HG03060 (cell line): ENCODE data around the gene BORA.
"Not testable (repeated sequence)": the region's sequence is repeated elsewhere in the genome, so short reads cannot be mapped to it uniquely, and the experiment has no call there.

ENCODE experiments used
- ATAC-seq: cut with Tn5 transposase; IDR thresholded peaks from one replicate; pipeline ENCODE4 v1.9.1; 2021; ENCODE audit warnings: low read depth, moderate number of reproducible peaks; ENCODE audit not compliant: unreplicated experiment

Gene BORA

DNA sequence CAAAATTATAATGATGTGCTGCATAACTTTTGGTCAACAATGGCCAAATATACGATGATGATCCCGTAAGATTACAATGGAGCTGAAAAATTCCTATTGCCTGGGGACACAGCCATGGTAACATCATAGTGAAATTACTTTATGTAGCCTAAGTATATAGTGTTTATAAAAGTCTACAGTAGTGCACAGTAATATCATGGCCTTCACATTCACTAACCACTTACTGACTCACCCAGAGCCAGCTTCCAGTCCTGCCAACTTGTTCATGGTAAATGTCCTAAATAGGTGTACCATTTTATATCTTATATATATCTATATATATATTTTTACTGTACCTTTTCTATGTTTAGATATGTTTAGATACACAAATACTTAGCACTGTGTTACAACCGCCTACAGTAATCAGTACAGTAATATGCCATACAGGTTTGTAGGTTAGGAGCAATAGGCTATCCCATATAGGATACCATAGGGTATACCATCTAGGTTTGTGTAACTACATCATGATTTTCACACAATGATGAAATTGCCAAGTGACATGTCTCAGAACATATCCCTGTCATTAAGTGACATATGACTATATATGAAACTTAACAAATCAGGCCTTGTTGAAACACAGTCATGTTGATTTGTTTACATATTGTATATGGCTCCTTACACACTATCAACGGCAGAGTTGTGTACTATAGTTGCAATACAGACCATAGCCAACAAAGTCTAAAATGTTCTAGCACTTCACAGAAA is 30.2 kb downstream of the BORA start:
- ATAC-seq, result no peak

- ATAC-seq, result no peak
Observed at GRCh38 chr13:72760189-72760588, 32.5 kb downstream of the BORA start.

DNA sequence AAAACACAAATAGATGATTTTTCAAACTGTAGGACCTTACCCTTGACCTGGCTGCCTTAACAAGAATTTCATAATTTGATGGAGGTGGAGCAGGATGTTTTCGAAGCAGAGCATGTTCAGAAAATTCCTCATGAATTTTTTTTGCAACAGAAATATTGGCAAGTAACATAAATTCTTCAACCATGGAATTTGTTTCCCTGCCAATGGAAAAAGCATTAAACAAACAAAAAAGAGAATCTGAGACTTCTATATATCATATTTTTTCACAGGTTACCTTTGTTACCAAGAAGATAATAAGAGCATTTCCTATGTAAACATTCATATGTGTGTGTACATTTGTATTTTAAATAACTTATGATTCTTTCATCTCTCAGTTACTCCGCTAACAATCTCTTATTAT is 35.7 kb downstream of the BORA start:
- no peak for ATAC-seq

DNA sequence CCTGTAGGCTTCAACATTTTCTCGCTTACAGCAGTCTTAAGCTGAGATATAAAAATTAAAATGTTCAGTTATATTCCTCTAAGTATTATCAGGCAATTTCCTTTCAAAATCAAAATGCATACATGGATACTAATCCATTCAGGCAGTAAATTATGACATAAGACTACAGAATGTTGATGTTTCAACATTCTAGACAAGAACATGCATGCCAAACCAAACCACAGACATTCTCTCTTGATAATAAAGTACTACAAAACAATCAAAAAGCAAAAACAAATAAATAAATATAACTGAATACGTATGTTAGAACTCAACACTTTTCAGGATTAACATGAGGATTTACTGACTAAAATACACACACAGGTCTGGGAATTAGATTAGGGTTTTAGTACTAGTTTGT is 46.3 kb downstream of the BORA start:
- ATAC-seq, result no peak

DNA sequence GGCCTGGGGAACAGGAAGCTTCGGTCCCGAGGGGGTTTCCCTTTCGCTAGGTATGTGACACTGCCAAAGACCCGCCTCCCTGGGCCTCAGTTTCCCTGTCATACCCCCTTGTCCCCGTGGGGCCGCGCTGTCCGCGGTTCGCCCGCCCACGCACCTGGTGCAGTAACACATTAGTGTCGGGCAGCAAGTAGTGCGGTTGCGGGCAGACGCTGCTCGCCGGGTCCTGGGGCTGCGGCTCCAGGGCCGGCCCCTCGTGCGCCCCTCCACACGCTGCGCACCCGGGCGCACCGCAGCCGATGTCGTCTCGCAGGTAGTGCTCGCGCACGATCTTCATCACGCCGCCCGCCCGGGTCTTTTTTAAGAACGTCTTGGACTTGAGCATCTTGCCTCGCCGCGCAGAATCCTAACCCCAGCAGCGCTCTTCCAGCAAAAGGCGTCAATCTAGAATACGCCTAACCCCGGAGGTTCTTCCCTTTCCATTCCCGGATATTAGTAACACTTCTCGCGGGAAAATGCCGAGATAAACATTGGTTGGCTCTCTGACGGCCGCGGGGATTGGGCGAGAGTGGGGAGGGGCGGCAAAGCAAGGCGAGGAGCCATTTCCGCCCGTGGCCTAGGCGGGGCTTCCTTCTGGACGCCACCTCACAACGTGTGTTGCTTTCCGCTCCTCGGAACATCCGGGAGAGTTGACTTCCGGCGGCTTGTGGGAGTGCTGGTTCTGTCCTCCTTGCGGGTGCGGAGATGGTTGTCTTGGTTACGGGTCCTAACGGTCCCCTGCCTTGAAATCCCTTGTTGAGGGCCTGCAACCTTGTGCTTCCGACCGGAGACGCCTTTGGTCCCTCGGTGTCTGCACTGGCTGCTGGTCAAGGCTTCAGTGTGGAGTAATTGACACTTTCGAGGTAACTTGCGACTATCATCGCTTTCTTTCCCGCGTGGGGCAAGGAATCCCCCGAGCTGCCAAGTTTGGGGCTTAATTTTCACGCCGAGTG is 54.0 kb downstream of the BORA start, which contains the start of the genes DIS3 and PIBF1:
Gene DIS3, minus strand, starts transcription at position 450 of the 989 bp plus-strand sequence. Its CDS starts 68 bp downstream, at position 382.
Gene PIBF1, plus strand, starts transcription at position 683 of the 989 bp plus-strand sequence. CDS start 1,337 bp downstream, outside the sequence.
- ATAC-seq, result peak; percentile 97

GRCh38 chr13:72782717-72783116 is 55.0 kb downstream of the BORA start:
- no peak for ATAC-seq

DNA sequence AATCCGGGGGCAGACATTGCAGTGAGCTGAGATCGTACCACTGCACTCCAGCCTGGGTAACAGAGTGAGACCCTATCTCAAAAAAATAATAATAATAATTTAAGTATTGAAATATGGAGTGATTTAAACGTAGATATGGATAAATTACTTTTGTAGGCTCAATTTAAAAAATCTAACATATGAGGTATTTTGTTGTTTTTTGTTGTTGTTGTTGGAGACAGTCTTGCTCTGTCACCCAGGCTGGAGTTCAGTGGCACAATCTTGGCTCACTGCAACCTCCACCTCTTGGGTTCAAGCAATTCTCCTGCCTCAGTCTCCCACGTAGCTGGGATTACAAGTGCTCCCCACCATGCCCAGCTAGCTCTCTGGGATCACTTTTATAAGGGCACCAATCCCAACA is 57.0 kb downstream of the BORA start:
- ATAC-seq, result not testable (repeated sequence)

DNA sequence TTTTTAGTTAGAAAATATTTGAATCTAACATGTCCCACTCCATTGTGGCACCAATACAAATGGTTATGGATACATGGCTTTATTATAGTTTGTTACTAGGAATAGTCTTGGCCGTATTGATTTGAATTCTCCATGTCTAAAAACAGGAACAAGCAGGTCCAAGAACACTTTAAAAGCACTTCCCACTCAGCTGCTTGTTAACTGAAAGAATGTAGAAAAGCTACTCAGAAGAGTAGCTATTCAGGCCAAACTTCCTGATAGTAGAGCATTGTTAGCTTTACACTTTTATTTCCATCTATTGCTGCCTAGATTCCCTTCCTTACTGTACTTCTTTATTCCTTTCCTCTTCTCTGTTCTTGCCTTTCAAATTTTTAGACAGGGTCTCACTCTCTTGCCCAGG is 61.1 kb downstream of the BORA start:
- no peak for ATAC-seq

DNA sequence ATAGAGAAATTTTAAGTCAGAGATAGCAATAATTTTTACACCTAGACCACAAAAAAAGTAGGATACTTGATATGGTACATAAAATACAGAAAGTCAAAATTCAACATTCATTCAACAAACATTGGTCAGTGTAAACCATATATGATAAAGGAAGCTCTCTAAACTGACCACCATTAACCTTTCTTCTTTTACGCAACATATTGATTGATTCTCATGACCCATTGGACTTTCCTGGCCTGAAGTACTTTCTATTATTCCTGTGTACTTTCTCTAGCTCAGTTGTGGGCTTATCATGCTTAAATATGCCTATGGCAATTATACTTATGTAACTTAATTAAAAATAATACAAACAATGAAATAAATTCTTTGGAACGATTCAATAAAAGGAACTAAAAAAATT is 64.9 kb downstream of the BORA start:
- ATAC-seq, result no peak

GRCh38 chr13:72798817-72799216 is 71.1 kb downstream of the BORA start:
- ATAC-seq, result no peak

GRCh38 chr13:72804301-72804700 is 76.6 kb downstream of the BORA start:
- no peak for ATAC-seq
